Lung (tissue), 12 donors: Measurements from ENCODE around the gene GOLT1B. TPM values are rescaled to one million over a fixed set of nuclear protein-coding genes. Genes with fewer than 3 reads are reported as not detected.

Source experiments
- ATAC-seq: fragments of 200-7000 bp; cut with Tn5 transposase; one replicate; pipeline ENCODE4 v1.9.1; 2020; ENCODE audit warnings: moderate number of reproducible peaks; ENCODE audit not compliant: insufficient read depth, low FRiP score
- DNase-seq, 3 donors: peaks; one replicate each; pipeline ENCODE4 v3.0.0-alpha.2; 2013 to 2017
- H3K27ac ChIP-seq, 2 donors: one replicate each; pipeline ENCODE4 v1.5.1; 2013; ENCODE audit warnings: mild to moderate bottlenecking in 2 of 2, moderate library complexity in 2 of 2, control low read depth in 1 of 2, inconsistent platforms in 1 of 2, low read depth in 1 of 2, low read length in 1 of 2
- H3K27me3 ChIP-seq, 3 donors: one replicate each; pipeline ENCODE4 v1.5.1; 2013; ENCODE audit warnings: low read length in 2 of 3; ENCODE audit not compliant: control insufficient read depth in 3 of 3, insufficient read depth in 3 of 3
- H3K36me3 ChIP-seq, 4 donors: one replicate each; pipeline ENCODE4 v1.5.1; 2013; ENCODE audit warnings: low read length in 4 of 4, mild to moderate bottlenecking in 1 of 4, moderate library complexity in 1 of 4; ENCODE audit not compliant: control insufficient read depth in 4 of 4, insufficient read depth in 4 of 4
- H3K4me1 ChIP-seq, 5 donors: one replicate each; pipeline ENCODE4 v1.5.1; 2013; ENCODE audit warnings: low read length in 5 of 5, mild to moderate bottlenecking in 2 of 5, moderate library complexity in 1 of 5; ENCODE audit not compliant: control insufficient read depth in 5 of 5, insufficient read depth in 5 of 5
- H3K4me3 ChIP-seq: one replicate; pipeline ENCODE4 v1.5.1; 2013; ENCODE audit warnings: mild to moderate bottlenecking, control low read depth, moderate library complexity
- H3K9ac ChIP-seq, 2 donors: one replicate each; pipeline ENCODE4 v1.5.1; 2013; ENCODE audit warnings: low read length in 2 of 2, control low read depth in 1 of 2; ENCODE audit not compliant: insufficient read depth in 1 of 2
- H3K9me3 ChIP-seq, 4 donors: one replicate each; pipeline ENCODE4 v1.5.1; 2013; ENCODE audit warnings: low read length in 3 of 4, mild to moderate bottlenecking in 1 of 4, moderate library complexity in 1 of 4; ENCODE audit not compliant: control insufficient read depth in 4 of 4, insufficient read depth in 3 of 4
- WGBS, 2 donors: extraction: QIAGEN DNeasy Blood & Tissue Kit; methylation state at CpG; one replicate each; pipeline ENCODE4 v1.1.7; 2013; 5-methylcytosine and 5-hydroxymethylcytosine counted together
- polyA plus RNA-seq, 2 donors: library from polyadenylated mRNA; stranded (reverse); fragments of 200-250 nt; gene quantifications; one replicate each; pipeline ENCODE4 v1.2.1, GENCODE V29; 2013
- total RNA-seq, 2 donors: library from RNA; depleted of rRNA in 1 of 2; stranded (reverse); fragments of >200 nt in 1 of 2; gene quantifications; one replicate each; pipeline ENCODE4 v1.2.1, GENCODE V29; 2014 to 2021
- TF ChIP-seq, protein P1 (sequence below): IDR thresholded peaks from 2 replicates; pipeline ENCODE4 v1.5.1; 2012; ENCODE audit warnings: mild to moderate bottlenecking; ENCODE audit errors: control extremely low read depth, extremely low read depth
- donor health status: control.
- donor health status: control.
- donor health status: Bipolar disorder and iron deficiency.
- donor health status: healthy.
- donor health status: DM: yes; HTN: yes; CAD: no.

Gene GOLT1B
- total and polyA plus RNA-seq, 4 donors: 23.9 to 35.0 (median 30.8) TPM

DNA sequence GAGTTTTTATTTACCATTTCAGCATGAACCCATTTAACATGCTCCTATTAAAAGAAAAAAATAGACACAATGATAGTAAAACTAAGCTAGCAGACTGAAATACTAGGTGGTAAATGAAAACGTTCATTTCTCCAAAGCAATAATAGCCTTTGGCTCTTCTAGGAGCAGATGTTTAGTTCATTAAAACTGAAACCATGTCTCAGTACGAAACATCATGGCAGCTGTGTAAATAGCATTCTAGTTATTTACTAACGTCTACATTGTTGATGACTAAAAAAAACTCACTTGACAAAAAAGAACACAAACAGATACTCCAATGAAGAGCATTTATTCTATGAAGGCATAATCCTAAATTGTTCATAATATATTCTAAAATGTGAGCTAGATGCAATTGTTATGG lies 18.1 kb upstream of the GOLT1B start:
- Histone ChIP-seq H3K9me3 (no peaks in the 10 kb centered on the region), H3K27me3 (no peaks in the 10 kb centered on the region), H3K36me3 (peaks cover 18 to 42% (median 28%) of the 10 kb centered on the region in 4 donors), H3K4me3 (no peak overlapping the region), H3K4me1 (no peaks in the 10 kb centered on the region), H3K27ac (no peak overlapping the region), H3K9ac (no peak overlapping the region)
- 79 to 91% methylated on average over 3 of the region's 3 CpGs for WGBS, 2 donors
- TF ChIP-seq, protein P1, sequence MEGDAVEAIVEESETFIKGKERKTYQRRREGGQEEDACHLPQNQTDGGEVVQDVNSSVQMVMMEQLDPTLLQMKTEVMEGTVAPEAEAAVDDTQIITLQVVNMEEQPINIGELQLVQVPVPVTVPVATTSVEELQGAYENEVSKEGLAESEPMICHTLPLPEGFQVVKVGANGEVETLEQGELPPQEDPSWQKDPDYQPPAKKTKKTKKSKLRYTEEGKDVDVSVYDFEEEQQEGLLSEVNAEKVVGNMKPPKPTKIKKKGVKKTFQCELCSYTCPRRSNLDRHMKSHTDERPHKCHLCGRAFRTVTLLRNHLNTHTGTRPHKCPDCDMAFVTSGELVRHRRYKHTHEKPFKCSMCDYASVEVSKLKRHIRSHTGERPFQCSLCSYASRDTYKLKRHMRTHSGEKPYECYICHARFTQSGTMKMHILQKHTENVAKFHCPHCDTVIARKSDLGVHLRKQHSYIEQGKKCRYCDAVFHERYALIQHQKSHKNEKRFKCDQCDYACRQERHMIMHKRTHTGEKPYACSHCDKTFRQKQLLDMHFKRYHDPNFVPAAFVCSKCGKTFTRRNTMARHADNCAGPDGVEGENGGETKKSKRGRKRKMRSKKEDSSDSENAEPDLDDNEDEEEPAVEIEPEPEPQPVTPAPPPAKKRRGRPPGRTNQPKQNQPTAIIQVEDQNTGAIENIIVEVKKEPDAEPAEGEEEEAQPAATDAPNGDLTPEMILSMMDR: no peak
- no peak for ATAC-seq
- DNase-seq: no peak

DNA sequence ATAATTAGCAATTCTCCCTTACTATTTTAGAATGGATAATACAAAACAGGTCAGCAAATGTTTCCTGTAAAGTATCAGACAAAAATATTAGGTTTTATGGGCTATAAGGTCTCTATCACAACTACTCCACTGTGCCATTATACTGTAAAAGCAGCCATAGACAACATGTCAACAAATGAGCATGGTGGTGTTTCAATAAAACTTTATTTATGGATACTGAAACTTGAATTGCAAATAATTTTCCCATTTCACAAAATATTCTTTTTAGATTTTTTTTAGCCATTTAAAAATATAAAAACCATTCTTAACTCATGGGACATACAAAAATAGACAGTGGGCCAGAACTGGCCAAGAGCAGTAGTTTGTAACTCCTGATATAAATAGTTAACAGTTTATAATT lies 15.6 kb upstream of the GOLT1B start:
- no peak for ATAC-seq
- TF ChIP-seq, protein P1: no peak
- Histone ChIP-seq H3K36me3 (peaks cover 8 to 32% (median 21%) of the 10 kb centered on the region in 4 donors), H3K27ac (no peak overlapping the region), H3K9me3 (no peaks in the 10 kb centered on the region), H3K4me3 (no peak overlapping the region), H3K9ac (no peak overlapping the region), H3K27me3 (no peaks in the 10 kb centered on the region), H3K4me1 (no peaks in the 10 kb centered on the region)
- DNase-seq: no peak

DNA sequence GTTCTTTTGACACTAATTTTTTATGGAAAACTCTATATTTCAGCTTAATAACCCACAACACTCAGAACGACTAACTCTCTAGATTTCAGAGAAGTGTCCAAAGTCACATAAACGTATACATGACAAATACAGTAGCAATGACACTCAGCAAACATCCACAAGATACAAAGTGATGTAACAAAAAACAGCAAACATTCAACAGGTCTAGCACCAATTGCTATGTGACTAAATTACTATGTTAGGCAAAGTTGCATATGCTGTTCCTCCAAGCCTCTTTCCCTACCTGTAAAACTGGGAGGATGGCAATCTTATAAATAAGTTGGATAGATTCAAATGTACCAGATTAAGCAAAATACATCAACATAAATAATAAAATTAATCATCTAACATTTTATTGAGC lies 1.8 kb upstream of the GOLT1B start:
- H3K4me3 ChIP-seq: no peak overlapping the region
- H3K9me3 ChIP-seq: no peaks in the 10 kb centered on the region
- H3K27ac ChIP-seq: no peak overlapping the region
- H3K36me3 ChIP-seq: peaks cover 9 to 24% (median 16%) of the 10 kb centered on the region in 4 donors
- peaks cover 5 to 23% (median 9%) of the 10 kb centered on the region in 5 donors for H3K4me1 ChIP-seq
- 72 to 88% methylated on average over 2 of the region's 2 CpGs for WGBS, 2 donors
- DNase-seq (no peak), ATAC-seq (no peak)
- H3K9ac ChIP-seq: no peak overlapping the region
- TF ChIP-seq, protein P1: no peak
- H3K27me3 ChIP-seq: no peaks in the 10 kb centered on the region

DNA sequence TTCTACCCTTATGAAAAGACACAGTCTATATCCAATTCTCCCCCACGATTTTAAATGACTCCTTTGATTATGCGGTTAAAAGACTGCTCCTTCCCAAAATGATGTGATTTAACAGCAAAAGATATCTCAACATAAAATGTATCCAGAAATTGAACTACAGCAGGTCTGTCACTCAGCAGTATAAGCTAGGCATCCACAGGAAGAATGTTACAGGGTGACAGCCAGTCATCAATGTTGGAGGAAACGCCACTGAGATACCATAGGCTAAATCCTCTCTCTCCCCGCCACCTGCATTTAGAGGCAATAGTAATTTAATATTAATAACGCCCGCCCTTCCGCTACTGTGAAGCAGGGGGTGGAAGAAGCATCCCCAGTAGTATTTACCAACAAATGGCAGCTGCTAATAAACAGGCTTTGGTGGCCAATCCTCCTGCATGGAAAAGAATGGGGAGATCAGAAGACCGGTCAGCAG lies 767 bp upstream of the GOLT1B start:
- peaks cover 5 to 23% (median 9%) of the 10 kb centered on the region in 5 donors for H3K4me1 ChIP-seq
- H3K9ac ChIP-seq: peak overlapping the region; percentile 43 to 83
- H3K27ac ChIP-seq: peak overlapping the region; percentile 80 to 93
- H3K4me3 ChIP-seq: peak overlapping the region; percentile 65
- DNase-seq: no peak
- no peak for ATAC-seq
- H3K36me3 ChIP-seq: peaks cover 9 to 19% (median 13%) of the 10 kb centered on the region in 4 donors
- H3K9me3 ChIP-seq: no peaks in the 10 kb centered on the region
- WGBS, 2 donors: 7 to 8% methylated on average over 8 of the region's 8 CpGs
- TF ChIP-seq, protein P1: no peak
- no peaks in the 10 kb centered on the region for H3K27me3 ChIP-seq
